ENCODE results near the gene RBFOX2.
"Not testable (repeated sequence)": the region's sequence is repeated elsewhere in the genome, so short reads cannot be mapped to it uniquely, and the experiment has no call there.

- TF ChIP-seq, protein P1, sequence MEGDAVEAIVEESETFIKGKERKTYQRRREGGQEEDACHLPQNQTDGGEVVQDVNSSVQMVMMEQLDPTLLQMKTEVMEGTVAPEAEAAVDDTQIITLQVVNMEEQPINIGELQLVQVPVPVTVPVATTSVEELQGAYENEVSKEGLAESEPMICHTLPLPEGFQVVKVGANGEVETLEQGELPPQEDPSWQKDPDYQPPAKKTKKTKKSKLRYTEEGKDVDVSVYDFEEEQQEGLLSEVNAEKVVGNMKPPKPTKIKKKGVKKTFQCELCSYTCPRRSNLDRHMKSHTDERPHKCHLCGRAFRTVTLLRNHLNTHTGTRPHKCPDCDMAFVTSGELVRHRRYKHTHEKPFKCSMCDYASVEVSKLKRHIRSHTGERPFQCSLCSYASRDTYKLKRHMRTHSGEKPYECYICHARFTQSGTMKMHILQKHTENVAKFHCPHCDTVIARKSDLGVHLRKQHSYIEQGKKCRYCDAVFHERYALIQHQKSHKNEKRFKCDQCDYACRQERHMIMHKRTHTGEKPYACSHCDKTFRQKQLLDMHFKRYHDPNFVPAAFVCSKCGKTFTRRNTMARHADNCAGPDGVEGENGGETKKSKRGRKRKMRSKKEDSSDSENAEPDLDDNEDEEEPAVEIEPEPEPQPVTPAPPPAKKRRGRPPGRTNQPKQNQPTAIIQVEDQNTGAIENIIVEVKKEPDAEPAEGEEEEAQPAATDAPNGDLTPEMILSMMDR (IDR thresholded peaks at IDR 0.05), result not testable (repeated sequence)
- TF ChIP-seq ZFX (IDR thresholded peaks at IDR 0.05; ENCODE audit: borderline replicate concordance), result not testable (repeated sequence)
Observed at GRCh38 chr22:35699852-35700251, 328.8 kb downstream of the RBFOX2 start.
